C4-2B (cell line): ENCODE results near the gene CLPSL1.

Source experiments
- H3K27ac ChIP-seq: fragments of 450-650 bp; 2 replicates; pipeline ENCODE4 v1.5.1; 2017
- CTCF ChIP-seq: fragments of 450-650 bp; conservative IDR thresholded peaks from 2 replicates; pipeline ENCODE4 v1.5.1; 2017; ENCODE audit warnings: mild to moderate bottlenecking
- ZFX ChIP-seq: fragments of 450-650 bp; IDR thresholded peaks from 2 replicates; pipeline ENCODE4 v1.6.1; 2017

The CLPSL1 gene

DNA sequence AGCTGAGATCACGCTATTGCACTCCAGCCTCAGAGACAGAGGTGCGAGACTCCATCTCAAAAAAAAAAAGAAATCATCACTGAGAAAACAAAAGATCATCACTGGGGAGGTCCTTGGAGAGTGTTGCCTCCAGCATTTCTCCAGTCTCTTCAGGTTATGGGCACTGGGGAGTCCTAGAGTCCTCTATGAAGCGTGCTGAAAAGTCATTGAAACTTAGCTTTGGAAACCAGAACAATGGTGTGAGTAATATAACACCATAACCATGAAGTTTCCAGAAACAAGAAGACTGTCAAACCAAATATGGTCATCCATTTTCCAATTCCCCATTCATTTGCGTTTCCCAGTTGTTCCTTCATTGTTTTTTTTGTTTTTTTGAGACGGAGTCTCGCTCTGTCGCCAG is 30.3 kb upstream of the CLPSL1 start:
- TF ChIP-seq ZFX (no peak), CTCF (no peak)
- H3K27ac ChIP-seq, result no peak overlapping the region

GRCh38 chr6:35751594-35751993 is 29.2 kb upstream of the CLPSL1 start:
- H3K27ac ChIP-seq, result no peak overlapping the region
- TF ChIP-seq CTCF, result no peak
- no peak for TF ChIP-seq ZFX

- H3K27ac ChIP-seq, result no peak overlapping the region
- no peak for TF ChIP-seq ZFX
- TF ChIP-seq CTCF, result no peak
These were observed 28.5 kb upstream of the CLPSL1 start for GRCh38 chr6:35752330-35752729.

DNA sequence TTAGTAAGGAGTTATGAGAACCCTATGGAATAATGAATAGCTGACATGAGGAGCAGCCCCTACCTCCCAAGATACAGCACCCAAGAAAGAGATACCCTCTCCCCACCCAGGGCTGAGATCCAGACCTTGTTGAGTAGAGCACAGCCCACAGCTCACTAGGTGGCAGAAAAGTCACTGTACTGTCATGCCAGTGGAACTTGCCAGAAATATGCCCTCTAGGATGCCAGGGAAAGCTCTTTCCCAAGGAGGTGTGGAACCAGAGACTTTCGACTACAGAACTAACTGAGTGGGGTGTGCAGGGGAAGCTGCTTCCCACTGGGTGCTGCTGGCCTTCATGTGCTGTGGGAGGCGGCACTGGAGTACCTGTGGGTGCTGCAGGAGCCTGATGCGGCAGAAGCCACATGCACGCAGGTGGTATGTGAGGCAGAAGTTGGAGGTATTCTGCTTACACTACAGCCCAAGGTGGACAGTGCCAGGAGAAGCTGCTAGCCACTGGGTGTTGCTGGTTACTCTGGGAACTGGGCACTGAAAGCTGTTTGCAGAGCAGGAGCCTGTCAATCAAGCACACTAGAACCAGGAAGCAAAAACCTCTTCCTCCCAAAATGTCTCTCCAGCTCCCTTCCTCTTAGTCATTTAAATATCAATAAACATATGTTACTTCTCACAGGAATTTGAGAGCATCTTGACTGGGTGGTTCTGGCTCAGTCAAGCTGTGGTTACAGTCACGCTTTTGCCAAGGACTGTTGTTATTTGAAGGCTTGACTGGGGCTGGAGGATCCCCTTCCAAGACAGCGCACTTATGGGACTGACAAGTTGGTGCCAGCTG is 26.2 kb upstream of the CLPSL1 start:
- H3K27ac ChIP-seq, result peak overlapping the region; percentile 62
- TF ChIP-seq CTCF (peak; percentile 27), ZFX (no peak)

- H3K27ac ChIP-seq, result peak overlapping the region; percentile 62
- TF ChIP-seq ZFX, result no peak
- TF ChIP-seq CTCF, result no peak
These were observed 25.4 kb upstream of the CLPSL1 start for GRCh38 chr6:35755278-35755924.

GRCh38 chr6:35757456-35758123 is 23.2 kb upstream of the CLPSL1 start:
- no peak overlapping the region for H3K27ac ChIP-seq
- TF ChIP-seq ZFX (no peak), CTCF (peak; percentile 27)

GRCh38 chr6:35759426-35759825 is 21.4 kb upstream of the CLPSL1 start:
- no peak overlapping the region for H3K27ac ChIP-seq
- TF ChIP-seq CTCF, result no peak
